ENCODE measurements around the gene DYNLT5.

DYNLT5 gene

DNA sequence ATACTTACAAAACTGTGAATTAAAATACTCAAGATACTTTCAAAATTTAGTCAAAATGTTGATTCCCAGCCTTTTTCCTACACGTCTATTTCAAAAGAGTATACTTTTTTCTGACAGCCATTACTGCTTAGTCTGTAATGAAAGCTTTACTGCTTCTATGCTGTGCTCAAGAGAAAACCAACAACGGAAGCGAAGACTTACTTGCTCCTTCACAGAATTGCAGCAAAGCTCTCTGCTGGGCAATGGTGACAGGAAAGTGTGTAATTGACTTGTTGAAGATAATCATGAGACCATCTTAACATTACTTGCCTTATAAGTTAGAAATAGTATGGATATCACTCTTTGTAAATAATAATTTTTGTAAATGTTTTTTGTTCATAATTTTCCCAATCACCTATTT is 1.7 kb upstream of the DYNLT5 start:
- DNase-seq (ENCODE audit: low read depth): no peak
- TF ChIP-seq, protein P1, sequence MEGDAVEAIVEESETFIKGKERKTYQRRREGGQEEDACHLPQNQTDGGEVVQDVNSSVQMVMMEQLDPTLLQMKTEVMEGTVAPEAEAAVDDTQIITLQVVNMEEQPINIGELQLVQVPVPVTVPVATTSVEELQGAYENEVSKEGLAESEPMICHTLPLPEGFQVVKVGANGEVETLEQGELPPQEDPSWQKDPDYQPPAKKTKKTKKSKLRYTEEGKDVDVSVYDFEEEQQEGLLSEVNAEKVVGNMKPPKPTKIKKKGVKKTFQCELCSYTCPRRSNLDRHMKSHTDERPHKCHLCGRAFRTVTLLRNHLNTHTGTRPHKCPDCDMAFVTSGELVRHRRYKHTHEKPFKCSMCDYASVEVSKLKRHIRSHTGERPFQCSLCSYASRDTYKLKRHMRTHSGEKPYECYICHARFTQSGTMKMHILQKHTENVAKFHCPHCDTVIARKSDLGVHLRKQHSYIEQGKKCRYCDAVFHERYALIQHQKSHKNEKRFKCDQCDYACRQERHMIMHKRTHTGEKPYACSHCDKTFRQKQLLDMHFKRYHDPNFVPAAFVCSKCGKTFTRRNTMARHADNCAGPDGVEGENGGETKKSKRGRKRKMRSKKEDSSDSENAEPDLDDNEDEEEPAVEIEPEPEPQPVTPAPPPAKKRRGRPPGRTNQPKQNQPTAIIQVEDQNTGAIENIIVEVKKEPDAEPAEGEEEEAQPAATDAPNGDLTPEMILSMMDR (IDR thresholded peaks at IDR 0.05; ENCODE audit: low read depth, low read length, missing control alignments): no peak
- H3K4me3 ChIP-seq (ENCODE audit: low read depth, low read length): no peak overlapping the region

- H3K4me3 ChIP-seq (ENCODE audit: low read depth, low read length): no peak overlapping the region
- DNase-seq (ENCODE audit: low read depth): no peak
- TF ChIP-seq, protein P1 (IDR thresholded peaks at IDR 0.05; ENCODE audit: low read depth, low read length, missing control alignments): no peak
Observed at GRCh38 chr1:66751160-66751559, 1.1 kb upstream of the DYNLT5 start.

- H3K4me3 ChIP-seq (ENCODE audit: low read depth, low read length): no peak overlapping the region
- no peak for DNase-seq (ENCODE audit: low read depth)
- TF ChIP-seq, protein P1 (IDR thresholded peaks at IDR 0.05; ENCODE audit: low read depth, low read length, missing control alignments): no peak
Observed at GRCh38 chr1:66752671-66753371, 562 bp downstream of the DYNLT5 start.

- no peak for DNase-seq (ENCODE audit: low read depth)
- TF ChIP-seq, protein P1 (IDR thresholded peaks at IDR 0.05; ENCODE audit: low read depth, low read length, missing control alignments): no peak
- H3K4me3 ChIP-seq (ENCODE audit: low read depth, low read length): no peak overlapping the region
Observed at GRCh38 chr1:66757722-66758240, 5.5 kb downstream of the DYNLT5 start.

DNA sequence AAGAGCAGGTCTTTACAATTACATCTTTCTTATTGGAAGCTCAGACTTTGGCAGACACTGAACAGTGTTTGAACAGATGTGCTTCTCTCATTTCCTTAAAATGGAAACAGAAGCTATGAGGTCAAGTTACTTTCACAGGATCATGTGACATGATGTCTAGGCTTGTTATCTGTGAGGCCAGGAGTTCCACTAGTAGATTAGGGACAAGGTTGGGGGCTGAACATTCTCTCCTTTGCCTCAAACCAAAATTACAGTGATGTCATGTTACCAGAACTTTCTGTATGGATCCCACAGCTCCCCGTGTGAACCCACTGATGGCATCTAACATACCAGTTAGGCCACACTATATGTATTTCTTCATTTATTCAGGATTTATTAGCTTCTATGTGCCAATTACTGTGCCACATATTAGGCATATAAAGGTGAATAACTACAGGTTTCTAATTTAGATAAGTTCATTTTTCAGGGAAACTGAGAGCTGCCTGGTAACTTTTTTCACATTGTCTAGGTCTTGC is 6.0 kb downstream of the DYNLT5 start:
- TF ChIP-seq, protein P1 (IDR thresholded peaks at IDR 0.05; ENCODE audit: low read depth, low read length, missing control alignments): no peak
- peak; percentile 48 for DNase-seq (ENCODE audit: low read depth)
- H3K4me3 ChIP-seq (ENCODE audit: low read depth, low read length): no peak overlapping the region

GRCh38 chr1:66760506-66760905 is 8.2 kb downstream of the DYNLT5 start:
- DNase-seq (ENCODE audit: low read depth): no peak
- H3K4me3 ChIP-seq (ENCODE audit: low read depth, low read length): no peak overlapping the region
- TF ChIP-seq, protein P1 (IDR thresholded peaks at IDR 0.05; ENCODE audit: low read depth, low read length, missing control alignments): no peak

GRCh38 chr1:66761221-66761620 is 9.0 kb downstream of the DYNLT5 start:
- TF ChIP-seq, protein P1 (IDR thresholded peaks at IDR 0.05; ENCODE audit: low read depth, low read length, missing control alignments): no peak
- H3K4me3 ChIP-seq (ENCODE audit: low read depth, low read length): no peak overlapping the region
- no peak for DNase-seq (ENCODE audit: low read depth)
